ENCODE results near the gene OR52A1. TPM values are rescaled to one million over a fixed set of nuclear protein-coding genes. Genes with fewer than 3 reads are reported as not detected.

The OR52A1 gene
- total RNA-seq, 2 experiments from 2014 or later: not detected

GRCh38 chr11:5196067-5196466, 41.5 kb upstream of the OR52A1 start:
- Mint-ChIP-seq H3K9me3 (peaks cover 3% of the 10 kb centered on the region), H3K36me3 (ENCODE audit: low read depth) (no peaks in the 10 kb centered on the region), H3K4me3 (no peak overlapping the region), H3K4me1 (ENCODE audit: low read depth) (no peaks in the 10 kb centered on the region), H3K27me3 (peaks cover 5% of the 10 kb centered on the region), H3K27ac (no peak overlapping the region)
- Histone ChIP-seq H3K27ac (ENCODE audit: low read depth in 1 of 2, low read length in 2 of 2) (no peak overlapping the region), H3K27me3 (ENCODE audit: control insufficient read depth in 1 of 2, insufficient read depth in 2 of 2, low read length in 2 of 2) (no peaks in the 10 kb centered on the region), H3K4me1 (ENCODE audit: insufficient read depth, low read length) (no peaks in the 10 kb centered on the region), H3K4me3 (ENCODE audit: low read length) (no peak overlapping the region), H3K9me3 (ENCODE audit: control insufficient read depth in 1 of 2, insufficient read depth in 1 of 2, low read length in 2 of 2) (no peaks in the 10 kb centered on the region), H3K36me3 (ENCODE audit: insufficient read depth, low read length) (no peaks in the 10 kb centered on the region)
- ATAC-seq (ENCODE audit: poor library complexity) (no peak), DNase-seq (no peak)
- POLR2A ChIA-PET: no interaction called here
- CTCF ChIA-PET: no interaction called here
- intact Hi-C loops (cut with DNase I, micrococcal nuclease): no loop called here
- TF ChIP-seq CTCF (IDR thresholded peaks at IDR 0.05): no peak

- Mint-ChIP-seq H3K4me3 (no peak overlapping the region), H3K36me3 (ENCODE audit: low read depth) (no peaks in the 10 kb centered on the region), H3K9me3 (peaks cover 8% of the 10 kb centered on the region), H3K27ac (no peak overlapping the region), H3K27me3 (peaks cover 4% of the 10 kb centered on the region), H3K4me1 (ENCODE audit: low read depth) (no peaks in the 10 kb centered on the region)
- Histone ChIP-seq H3K4me1 (ENCODE audit: insufficient read depth, low read length) (no peaks in the 10 kb centered on the region), H3K27me3 (ENCODE audit: control insufficient read depth in 1 of 2, insufficient read depth in 2 of 2, low read length in 2 of 2) (no peaks in the 10 kb centered on the region), H3K9me3 (ENCODE audit: control insufficient read depth in 1 of 2, insufficient read depth in 1 of 2, low read length in 2 of 2) (peaks cover 0 to 4% of the 10 kb centered on the region in 2 experiments), H3K36me3 (ENCODE audit: insufficient read depth, low read length) (no peaks in the 10 kb centered on the region), H3K4me3 (ENCODE audit: low read length) (no peak overlapping the region), H3K27ac (ENCODE audit: low read depth in 1 of 2, low read length in 2 of 2) (no peak overlapping the region)
- POLR2A ChIA-PET: no interaction called here
- intact Hi-C loops (cut with DNase I, micrococcal nuclease): no loop called here
- CTCF ChIA-PET: no interaction called here
- ATAC-seq (ENCODE audit: poor library complexity) (no peak), DNase-seq (no peak)
- no peak for TF ChIP-seq CTCF (IDR thresholded peaks at IDR 0.05)
Observed at GRCh38 chr11:5192738-5193137, 38.2 kb upstream of the OR52A1 start.

- intact Hi-C loops (cut with DNase I, micrococcal nuclease): no loop called here
- no peaks in the 10 kb centered on the region for H3K27me3 ChIP-seq (ENCODE audit: control insufficient read depth in 1 of 2, insufficient read depth in 2 of 2, low read length in 2 of 2)
Observed at GRCh38 chr11:5188201-5188600, 33.6 kb upstream of the OR52A1 start.

More at GRCh38 chr11:5188201-5188600, 33.6 kb upstream of the OR52A1 start:
- Mint-ChIP-seq H3K4me1 (ENCODE audit: low read depth) (no peaks in the 10 kb centered on the region), H3K27ac (no peak overlapping the region), H3K27me3 (peaks cover 4% of the 10 kb centered on the region), H3K9me3 (peaks cover 5% of the 10 kb centered on the region), H3K4me3 (no peak overlapping the region), H3K36me3 (ENCODE audit: low read depth) (no peaks in the 10 kb centered on the region)
- ChIA-PET CTCF (no interaction called here), POLR2A (no interaction called here)
- H3K4me1 ChIP-seq (ENCODE audit: insufficient read depth, low read length): no peaks in the 10 kb centered on the region
- TF ChIP-seq CTCF (IDR thresholded peaks at IDR 0.05): no peak
- H3K27ac ChIP-seq (ENCODE audit: low read depth in 1 of 2, low read length in 2 of 2): no peak overlapping the region
- no peak overlapping the region for H3K4me3 ChIP-seq (ENCODE audit: low read length)
- ATAC-seq (ENCODE audit: poor library complexity) (no peak), DNase-seq (no peak)
- H3K36me3 ChIP-seq (ENCODE audit: insufficient read depth, low read length): no peaks in the 10 kb centered on the region
- H3K9me3 ChIP-seq (ENCODE audit: control insufficient read depth in 1 of 2, insufficient read depth in 1 of 2, low read length in 2 of 2): peaks cover 0 to 4% of the 10 kb centered on the region in 2 experiments
